Endothelial cell of umbilical vein (primary cell): Measurements from ENCODE around the gene PRR16. TPM values are rescaled to one million over a fixed set of nuclear protein-coding genes. Genes with fewer than 3 reads are reported as not detected.

Experiments used
- BruUV-seq: library from RNA; stranded (reverse); fragments of 400-500 nt; replicated peaks from 2 replicates; lab custom pipeline; 2021; lab: Mats Ljungman, UMichigan
- CTCF ChIA-PET: fragments of 300-600, 350-600 bp; sonication (Branson Sonifier 250); formaldehyde crosslinking; loops from one replicate; lab custom pipeline; 2021; ENCODE audit warnings: antibody characterized with exemption, inconsistent platforms; lab: Charles Lee
- POLR2A ChIA-PET: fragments of 300-600, 350-600 bp; sonication (Branson Sonifier 250); formaldehyde crosslinking; loops from one replicate; lab custom pipeline; 2021; ENCODE audit warnings: antibody characterized with exemption, inconsistent platforms; lab: Charles Lee
- DNase-seq: peaks from one replicate; pipeline ENCODE4 v3.0.0-alpha.2; 2011; ENCODE audit warnings: low read depth, low spot score
- FAIRE-seq: peaks from 2 replicates; lab custom pipeline; 2011; peaks lifted over from hg19 to GRCh38; lab: Jason Lieb, UNC
- H2AFZ ChIP-seq: 2 replicates; pipeline ENCODE4 v1.6.0; 2012; ENCODE audit warnings: low read depth, low read length, control low read depth, inconsistent platforms
- H3K27ac ChIP-seq: 2 replicates; pipeline ENCODE4 v1.5.1; 2011; ENCODE audit warnings: low read depth, mild to moderate bottlenecking, control low read depth, low read length, moderate library complexity; ENCODE audit not compliant: insufficient read depth
- H3K27me3 ChIP-seq, 2 experiments: 2 replicates each; pipeline versions ENCODE4 v1.6.0 to v1.6.1; 2011; ENCODE audit warnings: low read length in 2 of 2, mixed read lengths in 1 of 2; ENCODE audit not compliant: control insufficient read depth in 2 of 2, insufficient read depth in 2 of 2
- H3K36me3 ChIP-seq, 2 experiments: 2 replicates in 1 of 2; 3 replicates in 1 of 2; pipeline ENCODE4 v1.5.1; 2011; ENCODE audit warnings: low read length in 2 of 2, mild to moderate bottlenecking in 1 of 2, moderate library complexity in 1 of 2; ENCODE audit not compliant: control insufficient read depth in 2 of 2, insufficient read depth in 2 of 2; ENCODE audit errors: extremely low read depth in 1 of 2
- H3K4me1 ChIP-seq: 3 replicates; pipeline ENCODE4 v1.5.1; 2011; ENCODE audit warnings: mild to moderate bottlenecking, low read length; ENCODE audit not compliant: control insufficient read depth, insufficient read depth; ENCODE audit errors: extremely low read depth
- H3K4me2 ChIP-seq: 2 replicates; pipeline ENCODE4 v1.6.1; 2011; ENCODE audit warnings: low read length, control low read depth, mixed read lengths; ENCODE audit not compliant: insufficient read depth
- H3K4me3 ChIP-seq, 3 experiments: fragments of 200-600 bp in 1 of 3; sonication (generic), shearing (Covaris generic) in 1 of 3; replicated peaks in 1 of 3; 2 replicates each; pipeline ENCODE4 v1.5.1; 2011 to 2016; ENCODE audit warnings: control low read depth in 3 of 3, low read length in 3 of 3, mild to moderate bottlenecking in 2 of 3, inconsistent platforms in 1 of 3, low read depth in 1 of 3, moderate library complexity in 1 of 3; ENCODE audit not compliant: insufficient read depth in 1 of 3
- H3K79me2 ChIP-seq: 2 replicates; pipeline ENCODE4 v1.6.0; 2012; ENCODE audit warnings: low read length, inconsistent platforms; ENCODE audit not compliant: control insufficient read depth, insufficient read depth
- H3K9ac ChIP-seq: replicated peaks from 2 replicates; pipeline ENCODE3; 2011; ENCODE audit warnings: low read length, control low read depth; ENCODE audit not compliant: insufficient read depth; ENCODE audit errors: extremely low read depth
- H3K9me1 ChIP-seq: replicated peaks from 3 replicates; pipeline ENCODE4 v1.6.0; 2011; ENCODE audit warnings: mild to moderate bottlenecking, low read length; ENCODE audit not compliant: control insufficient read depth, insufficient read depth; ENCODE audit errors: extremely low read depth
- H3K9me3 ChIP-seq: replicated peaks from 2 replicates; pipeline ENCODE4 v1.5.1; 2012; ENCODE audit warnings: low read length, inconsistent platforms; ENCODE audit not compliant: control insufficient read depth, insufficient read depth
- H4K20me1 ChIP-seq: replicated peaks from 2 replicates; pipeline ENCODE3; 2011; ENCODE audit warnings: mild to moderate bottlenecking, low read length; ENCODE audit not compliant: control insufficient read depth, insufficient read depth; ENCODE audit errors: extremely low read depth
- CTCF ChIP-seq, 2 donors: IDR thresholded peaks; 1 replicate in 1 of 2; 2 replicates in 1 of 2; pipeline ENCODE4 v1.5.1; 2011; ENCODE audit warnings: low read length in 2 of 2, mild to moderate bottlenecking in 2 of 2, moderate library complexity in 2 of 2, control low read depth in 1 of 2, inconsistent platforms in 1 of 2, low read depth in 1 of 2; ENCODE audit not compliant: insufficient read depth in 1 of 2; ENCODE audit errors: extremely low read depth in 1 of 2
- EZH2 ChIP-seq: IDR thresholded peaks from 2 replicates; pipeline ENCODE4 v1.6.1; 2012; ENCODE audit warnings: borderline replicate concordance, low read depth, mild to moderate bottlenecking, moderate library complexity, low read length, inconsistent platforms; ENCODE audit not compliant: severe bottlenecking
- FOS ChIP-seq: IDR thresholded peaks from 2 replicates; pipeline ENCODE4 v1.6.1; 2011; ENCODE audit warnings: mild to moderate bottlenecking, low read length, moderate library complexity, borderline replicate concordance; ENCODE audit not compliant: insufficient read depth
- GATA2 ChIP-seq: IDR thresholded peaks from 2 replicates; pipeline ENCODE4 v1.7.0; 2011; ENCODE audit warnings: low read depth, mild to moderate bottlenecking, moderate library complexity, mixed read lengths, low read length; ENCODE audit not compliant: insufficient read length, insufficient read depth
- JUN ChIP-seq: IDR thresholded peaks from 2 replicates; pipeline ENCODE4 v1.6.1; 2011; ENCODE audit warnings: borderline replicate concordance, low read depth; ENCODE audit not compliant: insufficient read length, insufficient read depth
- MYC ChIP-seq: IDR thresholded peaks from one replicate; pipeline ENCODE4 v1.6.1; 2011; ENCODE audit warnings: mild to moderate bottlenecking, low read depth, low read length
- POLR2A ChIP-seq: IDR thresholded peaks from 2 replicates; pipeline ENCODE4 v1.6.1; 2012; ENCODE audit warnings: low read depth, mild to moderate bottlenecking, control low read depth, low read length
- POLR2AphosphoS5 ChIP-seq: IDR thresholded peaks from 2 replicates; pipeline ENCODE4 v1.6.1; 2012; ENCODE audit warnings: low read depth, mild to moderate bottlenecking, control low read depth, low read length, moderate library complexity; ENCODE audit not compliant: insufficient read depth
- dilution Hi-C: fragments of 300-500 bp; cut with MboI; formaldehyde crosslinking; loops from one replicate; pipeline ENCODE4 v1.15.0; 2019; ENCODE audit warnings: low sequenced_read_pairs; ENCODE audit not compliant: extremely low pct_ligation_motif_present
- intact Hi-C: fragments of 100-400 bp; cut with micrococcal nuclease; formaldehyde crosslinking; loops from one replicate; pipeline ENCODE4 v1.10.0; 2022
- polyA plus RNA-seq, 4 experiments: library from polyadenylated mRNA; depleted of rRNA in 3 of 4; stranded (reverse) in 3 of 4; unstranded in 1 of 4; fragments of >200 nt; gene quantifications; 2 replicates each; pipeline versions ENCODE4 v1.2.1 to v1.2.3, GENCODE V29; 2011 to 2012; ENCODE audit warnings: missing spikeins in 1 of 4
- total RNA-seq: library from RNA; stranded (reverse); gene quantifications from 2 replicates; pipeline ENCODE4 v1.2.3, GENCODE V29; 2021
- TF ChIP-seq, protein P1 (sequence below): IDR thresholded peaks from 2 replicates; pipeline ENCODE4 v1.6.1; 2011; ENCODE audit not compliant: insufficient read depth, insufficient read length

PRR16 gene
- total and polyA plus RNA-seq, 2 donors (not counting 3 experiments of a cell fraction or from before 2014, with no cell fraction given): 0.91 to 1.2 TPM

DNA sequence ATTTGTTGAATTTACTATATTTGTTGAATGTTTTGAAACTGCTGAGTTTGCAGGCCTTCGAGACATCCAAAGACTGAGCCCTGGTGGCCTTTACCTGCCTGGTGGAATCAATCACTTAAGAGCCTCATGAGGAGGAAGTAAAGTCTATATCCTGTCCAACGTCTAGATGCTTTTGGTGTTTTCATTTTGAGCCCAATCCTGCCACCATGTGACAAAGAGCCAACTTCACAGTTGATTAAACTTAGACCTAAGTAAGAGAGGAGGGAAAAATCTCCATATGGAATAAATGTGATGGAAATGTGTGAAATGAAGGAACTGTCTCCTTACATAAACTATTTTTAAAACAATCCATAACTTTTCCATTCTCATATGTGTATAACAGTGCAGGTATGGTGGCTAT, 220.1 kb downstream of the PRR16 start:
- intact Hi-C loops (no loop called here), dilution Hi-C loops (no loop called here)
- H3K27me3 ChIP-seq: no peaks in the 10 kb centered on the region
- no TSS peak for BruUV-seq
- POLR2A ChIA-PET: no interaction called here
- no peak for DNase-seq
- no peaks in the 10 kb centered on the region for H3K36me3 ChIP-seq
- no peak for FAIRE-seq
- no peak for TF ChIP-seq GATA2
- no peak for TF ChIP-seq FOS
- no peak for TF ChIP-seq CTCF (IDR thresholded peaks at IDR 0.05; ENCODE audit: extremely low read depth in 1 of 2, insufficient read depth in 1 of 2, low read depth in 1 of 2, low read length in 2 of 2)
- no peak for TF ChIP-seq POLR2AphosphoS5
- H3K4me3 ChIP-seq: no peak overlapping the region
- H3K79me2 ChIP-seq: no peaks in the 10 kb centered on the region
- no peak overlapping the region for H3K4me2 ChIP-seq
- no peaks in the 10 kb centered on the region for H4K20me1 ChIP-seq
- H3K9ac ChIP-seq: no peak overlapping the region
- H3K4me1 ChIP-seq: no peaks in the 10 kb centered on the region
- no peak overlapping the region for H2AFZ ChIP-seq
- CTCF ChIA-PET: no interaction called here
- H3K9me1 ChIP-seq: no peaks in the 10 kb centered on the region
- H3K9me3 ChIP-seq: no peaks in the 10 kb centered on the region
- no peak overlapping the region for H3K27ac ChIP-seq

DNA sequence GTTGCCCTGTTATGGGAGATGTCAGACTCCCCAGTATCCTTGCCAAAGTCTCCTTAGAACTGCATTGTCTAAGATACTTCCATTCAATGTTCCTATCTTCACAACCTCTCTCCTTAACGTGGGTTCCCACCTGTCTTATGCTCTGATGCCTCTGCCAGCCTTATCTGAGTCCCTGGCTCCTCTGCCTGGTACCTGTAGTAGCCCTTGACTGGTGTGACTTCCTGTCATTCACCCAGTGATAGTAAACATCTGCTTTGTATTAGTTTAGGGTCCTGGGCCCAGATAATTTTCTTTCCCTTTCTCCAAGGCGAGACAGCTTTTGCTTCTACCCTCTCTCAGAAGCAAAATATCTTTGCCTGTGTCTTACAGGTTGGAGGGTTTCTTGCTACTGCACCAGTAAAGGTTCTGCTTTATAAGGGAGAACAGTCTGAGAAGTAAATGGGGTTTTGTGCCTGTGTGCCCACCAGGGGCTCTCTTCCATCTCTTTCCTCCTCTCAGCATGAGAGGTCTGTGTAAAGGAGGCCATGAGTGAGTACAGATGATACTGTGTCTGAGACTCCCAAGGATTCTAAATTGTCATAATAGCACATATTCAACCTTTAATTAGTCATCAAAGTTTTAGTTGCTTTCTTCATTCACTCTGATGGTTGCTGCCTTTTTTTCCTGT, 220.8 kb downstream of the PRR16 start:
- no peak for TF ChIP-seq CTCF (IDR thresholded peaks at IDR 0.05; ENCODE audit: extremely low read depth in 1 of 2, insufficient read depth in 1 of 2, low read depth in 1 of 2, low read length in 2 of 2)
- TF ChIP-seq, protein P1, sequence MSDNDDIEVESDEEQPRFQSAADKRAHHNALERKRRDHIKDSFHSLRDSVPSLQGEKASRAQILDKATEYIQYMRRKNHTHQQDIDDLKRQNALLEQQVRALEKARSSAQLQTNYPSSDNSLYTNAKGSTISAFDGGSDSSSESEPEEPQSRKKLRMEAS: no peak
- no peak for TF ChIP-seq EZH2
- no peak for TF ChIP-seq GATA2
- TF ChIP-seq MYC: no peak
- TF ChIP-seq JUN: no peak
- no peak for TF ChIP-seq POLR2AphosphoS5
- TF ChIP-seq FOS: no peak
- no peak for TF ChIP-seq POLR2A
- H4K20me1 ChIP-seq: no peaks in the 10 kb centered on the region
- dilution Hi-C loops: no loop called here
- no peak for DNase-seq
- no peak overlapping the region for H3K4me2 ChIP-seq
- H3K9me1 ChIP-seq: no peaks in the 10 kb centered on the region
- no peaks in the 10 kb centered on the region for H3K79me2 ChIP-seq
- POLR2A ChIA-PET: no interaction called here
- no peaks in the 10 kb centered on the region for H3K4me1 ChIP-seq
- H3K9me3 ChIP-seq: no peaks in the 10 kb centered on the region
- H3K9ac ChIP-seq: no peak overlapping the region
- H3K36me3 ChIP-seq: no peaks in the 10 kb centered on the region
- no TSS peak for BruUV-seq
- FAIRE-seq: no peak
- H3K27me3 ChIP-seq: no peaks in the 10 kb centered on the region
- no peak overlapping the region for H2AFZ ChIP-seq
- H3K4me3 ChIP-seq: no peak overlapping the region
- intact Hi-C loops: no loop called here
- H3K27ac ChIP-seq: no peak overlapping the region
- CTCF ChIA-PET: no interaction called here
